Colonic mucosa (tissue), 4 donors: ENCODE measurements around the gene OGDH. TPM values are rescaled to one million over a fixed set of nuclear protein-coding genes. Genes with fewer than 3 reads are reported as not detected.

Experiments used
- DNase-seq: peaks from one replicate; pipeline ENCODE4 v3.0.0-alpha.2; 2020
- H3K27ac ChIP-seq: fragments of 200-600 bp; one replicate; pipeline ENCODE4 v1.8.0; 2021
- H3K27me3 ChIP-seq: fragments of 200-600 bp; one replicate; pipeline ENCODE4 v1.8.0; 2021
- H3K36me3 ChIP-seq: fragments of 200-600 bp; one replicate; pipeline ENCODE4 v1.8.0; 2021
- H3K4me1 ChIP-seq: fragments of 200-600 bp; one replicate; pipeline ENCODE4 v1.8.0; 2021; ENCODE audit warnings: mild to moderate bottlenecking
- H3K4me3 ChIP-seq: fragments of 200-600 bp; one replicate; pipeline ENCODE4 v1.8.0; 2021
- H3K9ac ChIP-seq, 2 donors: one replicate each; pipeline ENCODE4 v1.7.0; 2013; ENCODE audit warnings: control low read depth in 2 of 2, low read depth in 2 of 2, low read length in 2 of 2
- H3K9me3 ChIP-seq: fragments of 200-600 bp; one replicate; pipeline ENCODE4 v1.8.0; 2021
- intact Hi-C: fragments of 100-400 bp; cut with DNase I; formaldehyde crosslinking; loops from one replicate; pipeline ENCODE4 v1.14.1; 2022
- total RNA-seq, 2 donors: library from RNA; stranded (reverse); fragmentation: NEBNext Ultra II Directional in 1 of 2; extraction: Animal tissue kit (Norgen Biotek cat#: 25700) in 1 of 2; gene quantifications; one replicate each; pipeline ENCODE4 v1.2.1, GENCODE V29; 2021
- TF ChIP-seq, protein P1 (sequence below): fragments of 200-600 bp; IDR thresholded peaks from one replicate; pipeline ENCODE4 v1.8.0; 2022; ENCODE audit warnings: antibody characterized with exemption, mild to moderate bottlenecking
- donor health status: healthy.
- donor health status: DM: no; HTN: no; CAD: no.
- donor health status: DM: no; HTN: no; CAD: no.

OGDH gene
- total RNA-seq, 2 donors from 2014 or later: 142 to 164 TPM

DNA sequence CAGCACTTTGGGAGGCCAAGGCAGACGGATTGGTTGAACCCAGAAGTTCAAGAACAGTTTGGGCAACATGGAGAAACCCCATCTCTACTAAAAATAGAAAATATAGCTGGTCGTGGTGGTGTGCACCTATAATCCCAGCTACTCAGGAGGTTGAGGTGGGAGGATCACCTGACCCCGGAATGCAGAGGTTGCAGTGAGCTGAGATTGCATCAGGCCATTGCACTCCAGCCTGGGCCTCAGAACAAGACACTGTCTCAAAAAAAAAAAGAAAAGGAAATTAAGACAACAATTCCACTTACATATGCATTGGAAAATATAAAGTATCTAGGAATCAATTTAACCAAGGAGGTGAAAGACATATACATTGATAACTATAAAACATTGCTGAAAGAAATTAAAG lies 7.2 kb upstream of the OGDH start:
- no peaks in the 10 kb centered on the region for H3K36me3 ChIP-seq
- intact Hi-C loops: loop anchor here (10.0 kb wide), 2 partner anchors 166 to 536 kb away; no protein-coding TSS in a partner anchor
- TF ChIP-seq, protein P1, sequence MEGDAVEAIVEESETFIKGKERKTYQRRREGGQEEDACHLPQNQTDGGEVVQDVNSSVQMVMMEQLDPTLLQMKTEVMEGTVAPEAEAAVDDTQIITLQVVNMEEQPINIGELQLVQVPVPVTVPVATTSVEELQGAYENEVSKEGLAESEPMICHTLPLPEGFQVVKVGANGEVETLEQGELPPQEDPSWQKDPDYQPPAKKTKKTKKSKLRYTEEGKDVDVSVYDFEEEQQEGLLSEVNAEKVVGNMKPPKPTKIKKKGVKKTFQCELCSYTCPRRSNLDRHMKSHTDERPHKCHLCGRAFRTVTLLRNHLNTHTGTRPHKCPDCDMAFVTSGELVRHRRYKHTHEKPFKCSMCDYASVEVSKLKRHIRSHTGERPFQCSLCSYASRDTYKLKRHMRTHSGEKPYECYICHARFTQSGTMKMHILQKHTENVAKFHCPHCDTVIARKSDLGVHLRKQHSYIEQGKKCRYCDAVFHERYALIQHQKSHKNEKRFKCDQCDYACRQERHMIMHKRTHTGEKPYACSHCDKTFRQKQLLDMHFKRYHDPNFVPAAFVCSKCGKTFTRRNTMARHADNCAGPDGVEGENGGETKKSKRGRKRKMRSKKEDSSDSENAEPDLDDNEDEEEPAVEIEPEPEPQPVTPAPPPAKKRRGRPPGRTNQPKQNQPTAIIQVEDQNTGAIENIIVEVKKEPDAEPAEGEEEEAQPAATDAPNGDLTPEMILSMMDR: no peak
- no peaks in the 10 kb centered on the region for H3K9me3 ChIP-seq
- no peak for DNase-seq
- H3K9ac ChIP-seq: no peak overlapping the region
- H3K27ac ChIP-seq: no peak overlapping the region
- H3K4me3 ChIP-seq: no peak overlapping the region
- no peaks in the 10 kb centered on the region for H3K4me1 ChIP-seq
- no peaks in the 10 kb centered on the region for H3K27me3 ChIP-seq

DNA sequence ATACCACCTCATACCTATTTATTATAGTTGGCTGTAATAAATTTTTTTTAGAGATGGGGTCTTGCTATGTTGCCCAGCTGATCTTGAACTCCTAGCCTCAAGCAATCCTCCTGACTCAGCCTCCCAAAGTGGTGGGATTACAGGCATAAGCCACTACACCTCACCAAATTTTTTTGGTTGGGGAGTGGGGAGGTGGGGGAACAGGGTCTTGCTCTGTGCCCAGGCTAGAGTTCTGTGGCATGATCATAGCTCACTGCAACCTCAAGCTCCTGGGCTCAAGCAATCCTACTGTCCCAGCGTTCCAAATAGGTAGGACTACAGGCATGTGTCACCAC lies 3.9 kb upstream of the OGDH start:
- H3K36me3 ChIP-seq: no peaks in the 10 kb centered on the region
- H3K27ac ChIP-seq: no peak overlapping the region
- H3K9me3 ChIP-seq: no peaks in the 10 kb centered on the region
- no peak for DNase-seq
- intact Hi-C loops: loop anchor here (10.0 kb wide), 1 partner anchor 512 kb away; the partner anchor contains the start of gene TBRG4
- H3K4me3 ChIP-seq: no peak overlapping the region
- TF ChIP-seq, protein P1: no peak
- H3K9ac ChIP-seq: no peak overlapping the region
- no peaks in the 10 kb centered on the region for H3K4me1 ChIP-seq
- no peaks in the 10 kb centered on the region for H3K27me3 ChIP-seq

DNA sequence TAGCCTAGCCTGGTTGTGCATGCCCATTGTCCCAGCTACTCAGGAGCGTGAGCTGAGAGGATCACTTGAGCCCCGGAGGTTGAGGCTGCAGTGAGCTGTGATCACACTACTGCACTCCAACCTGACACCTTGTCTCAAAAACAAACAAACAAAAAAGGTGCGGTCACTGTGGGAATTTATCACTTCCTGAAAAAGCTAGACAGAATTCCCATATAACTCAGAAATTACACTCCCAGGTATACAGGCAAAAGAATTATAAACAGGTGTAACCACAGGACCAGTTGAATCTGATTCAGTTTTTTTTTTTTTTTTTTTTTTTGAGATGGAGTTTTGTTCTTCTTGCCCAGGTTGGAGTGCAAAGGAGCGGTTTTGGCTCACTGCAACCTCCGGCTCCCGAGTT lies 3.2 kb upstream of the OGDH start:
- Histone ChIP-seq H3K4me3 (no peak overlapping the region), H3K9me3 (no peaks in the 10 kb centered on the region), H3K36me3 (no peaks in the 10 kb centered on the region), H3K27me3 (no peaks in the 10 kb centered on the region), H3K27ac (no peak overlapping the region), H3K9ac (no peak overlapping the region), H3K4me1 (no peaks in the 10 kb centered on the region)
- intact Hi-C loops: loop anchor here (10.0 kb wide), 1 partner anchor 512 kb away; the partner anchor contains the start of gene TBRG4
- TF ChIP-seq, protein P1: no peak
- DNase-seq: no peak

DNA sequence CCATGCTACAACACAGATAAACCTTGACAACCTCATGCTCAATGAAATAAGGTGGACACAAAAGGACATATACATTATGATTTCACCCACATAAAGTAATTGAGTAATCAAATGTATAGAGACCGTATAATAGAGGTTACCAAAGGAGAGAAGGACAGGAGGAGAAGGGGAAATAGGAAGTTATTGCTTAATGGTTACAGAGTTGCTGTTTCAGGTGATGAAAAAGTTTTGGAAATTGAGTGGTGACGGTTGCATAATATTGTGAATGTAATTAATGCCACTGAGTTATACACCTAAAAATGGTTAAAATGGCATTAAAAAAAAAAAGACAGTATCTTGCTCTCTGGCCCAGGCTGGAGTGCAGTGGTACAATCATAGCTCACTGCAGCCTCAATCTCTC lies 1.5 kb upstream of the OGDH start:
- no peak for DNase-seq
- H3K4me1 ChIP-seq: no peaks in the 10 kb centered on the region
- no peak overlapping the region for H3K9ac ChIP-seq
- TF ChIP-seq, protein P1: no peak
- H3K9me3 ChIP-seq: no peaks in the 10 kb centered on the region
- no peak overlapping the region for H3K4me3 ChIP-seq
- no peak overlapping the region for H3K27ac ChIP-seq
- intact Hi-C loops: loop anchor here (10.0 kb wide), 1 partner anchor 510 kb away; the partner anchor contains the start of gene TBRG4
- no peaks in the 10 kb centered on the region for H3K36me3 ChIP-seq
- no peaks in the 10 kb centered on the region for H3K27me3 ChIP-seq

DNA sequence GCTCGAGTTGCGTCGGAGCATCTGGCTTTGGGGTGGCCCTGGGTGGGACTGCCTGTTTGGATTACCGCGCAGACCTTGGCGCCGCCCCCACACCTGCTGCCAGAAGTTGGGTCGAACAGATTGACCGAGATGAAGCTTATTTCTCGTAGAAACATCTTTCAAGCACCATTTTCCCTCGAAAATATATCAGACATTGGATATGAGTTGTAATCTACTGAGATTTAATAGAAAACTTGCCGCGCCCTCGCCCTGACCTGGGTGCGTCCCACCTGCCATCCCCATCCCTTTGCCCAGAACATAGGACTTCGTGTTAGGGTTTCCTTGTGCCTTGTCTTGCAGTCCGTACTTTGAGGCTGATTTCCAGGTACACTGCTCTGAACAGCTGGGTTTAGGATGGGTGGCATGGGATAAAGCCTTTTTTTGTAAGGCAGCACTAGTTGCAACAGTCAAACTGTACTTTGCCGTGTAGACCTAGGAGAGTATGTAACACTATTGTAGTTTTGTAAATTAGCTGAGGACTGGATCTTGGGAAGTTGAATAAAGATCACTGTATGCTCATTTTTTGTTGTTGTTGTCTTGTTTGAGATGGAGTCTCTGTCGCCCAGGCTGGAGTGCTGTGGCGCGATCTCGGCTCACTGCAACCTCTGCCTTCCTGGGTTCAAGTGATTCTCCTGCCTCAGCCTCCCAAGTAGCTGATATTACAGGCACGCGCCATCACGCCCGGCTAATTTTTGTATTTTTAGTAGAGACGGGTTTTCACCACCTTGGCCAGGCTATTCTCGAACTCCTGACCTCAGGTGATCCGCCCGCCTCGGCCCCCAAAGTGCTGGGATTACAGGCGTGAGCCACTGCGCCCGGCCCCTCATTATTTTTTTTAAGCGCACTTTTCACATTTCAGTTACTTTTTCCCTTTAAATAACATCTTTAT lies 978 bp downstream of the OGDH start:
- Histone ChIP-seq H3K36me3 (no peaks in the 10 kb centered on the region), H3K9ac (peak overlapping the region; percentile 78 to 93), H3K4me1 (no peaks in the 10 kb centered on the region), H3K27me3 (no peaks in the 10 kb centered on the region), H3K27ac (peak overlapping the region; percentile 97), H3K4me3 (peak overlapping the region; percentile 70), H3K9me3 (no peaks in the 10 kb centered on the region)
- TF ChIP-seq, protein P1: no peak
- intact Hi-C loops: loop anchor here (10.0 kb wide), 1 partner anchor 507 kb away; the partner anchor contains the start of gene TBRG4
- no peak for DNase-seq
